Spleen (tissue), 7 donors: ENCODE results near the gene UBLCP1.

Source experiments
- CTCF ChIP-seq, 11 experiments: fragments of 200-600 bp in 7 of 11; fragments of 450-650 bp in 4 of 11; sonication (generic) in 4 of 11; IDR thresholded peaks in 8 of 11; conservative IDR thresholded peaks in 3 of 11; 1 replicate in 7 of 11; 2 replicates in 4 of 11; pipeline versions ENCODE4 v1.4.0 to v1.8.0; 2016 to 2021; ENCODE audit warnings: antibody characterized with exemption in 11 of 11, inconsistent platforms in 4 of 11, mild to moderate bottlenecking in 1 of 11
- POLR2A ChIP-seq, 3 donors: fragments of 450-650 bp; IDR thresholded peaks; one replicate each; pipeline ENCODE4 v1.5.1; 2017; ENCODE audit warnings: antibody characterized with exemption in 3 of 3, mild to moderate bottlenecking in 1 of 3
- POLR2AphosphoS5 ChIP-seq, 3 donors: sonication (generic); formaldehyde crosslinking; IDR thresholded peaks; one replicate each; pipeline ENCODE4 v1.5.1; 2017; ENCODE audit warnings: antibody characterized with exemption in 3 of 3
- donor health status: DM: no; HTN: no; CAD: no; lungs with moderate emphysema.
- donor health status: DM: no; HTN: no; CAD: no.
- donor health status: DM: no; HTN: no; CAD: no.

GRCh38 chr5:159249158-159249557, 13.9 kb upstream of the UBLCP1 start:
- TF ChIP-seq POLR2A (IDR thresholded peaks at IDR 0.05) (no peak), CTCF (IDR thresholded peaks at IDR 0.05 in 8 of 11, conservative IDR thresholded peaks at IDR 0.05 in 3 of 11) (no peak), POLR2AphosphoS5 (IDR thresholded peaks at IDR 0.05) (no peak)
